HG03097 (cell line): ENCODE data around the gene MRM1.

Experiments used
- ATAC-seq: cut with Tn5 transposase; IDR thresholded peaks from one replicate; pipeline ENCODE4 v1.9.1; 2021; ENCODE audit not compliant: unreplicated experiment, low FRiP score

MRM1 gene

GRCh38 chr17:36629252-36629847 lies 28.0 kb downstream of the MRM1 start:
- ATAC-seq, result no peak

- no peak for ATAC-seq
Measured at GRCh38 chr17:36629970-36630502, 28.7 kb downstream of the MRM1 start.

GRCh38 chr17:36631022-36631421 lies 29.6 kb downstream of the MRM1 start:
- no peak for ATAC-seq

- ATAC-seq, result no peak
Measured at GRCh38 chr17:36632916-36633771, 31.8 kb downstream of the MRM1 start.

- no peak for ATAC-seq
Measured at GRCh38 chr17:36640346-36640745, 39.0 kb downstream of the MRM1 start.

- no peak for ATAC-seq
Measured at GRCh38 chr17:36640836-36641235, 39.5 kb downstream of the MRM1 start.

- ATAC-seq, result no peak
Measured at GRCh38 chr17:36641331-36641876, 40.0 kb downstream of the MRM1 start.

- no peak for ATAC-seq
Measured at GRCh38 chr17:36641877-36642845, 40.8 kb downstream of the MRM1 start.

- no peak for ATAC-seq
Measured at GRCh38 chr17:36643086-36643685, 41.8 kb downstream of the MRM1 start.

GRCh38 chr17:36645422-36645821 lies 44.0 kb downstream of the MRM1 start:
- no peak for ATAC-seq

- ATAC-seq, result no peak
Measured at GRCh38 chr17:36647636-36648035, 46.3 kb downstream of the MRM1 start.

GRCh38 chr17:36650096-36650775 lies 48.9 kb downstream of the MRM1 start:
- ATAC-seq, result no peak

GRCh38 chr17:36653374-36653773 lies 52.0 kb downstream of the MRM1 start:
- ATAC-seq, result no peak

GRCh38 chr17:36653856-36654255 lies 52.5 kb downstream of the MRM1 start:
- ATAC-seq, result no peak

- no peak for ATAC-seq
Measured at GRCh38 chr17:36655726-36656125, 54.3 kb downstream of the MRM1 start.

- no peak for ATAC-seq
Measured at GRCh38 chr17:36657390-36657762, 56.0 kb downstream of the MRM1 start.

GRCh38 chr17:36657763-36658490 lies 56.5 kb downstream of the MRM1 start:
- ATAC-seq, result no peak
